ENCODE measurements around the gene CEND1.

GRCh38 chr11:831961-832528, 42.2 kb upstream of the CEND1 start:
- TF ChIP-seq CTCF (conservative IDR thresholded peaks at IDR 0.05 in 1 of 2, IDR thresholded peaks at IDR 0.05 in 1 of 2; ENCODE audit: extremely low read depth in 1 of 2, insufficient read depth in 1 of 2, low read depth in 1 of 2, low read length in 2 of 2) = no peak
- TF ChIP-seq EZH2 (IDR thresholded peaks at IDR 0.05; ENCODE audit: borderline replicate concordance, low read length) = no peak
